ENCODE results near the gene F10. TPM values are rescaled to one million over a fixed set of nuclear protein-coding genes. Genes with fewer than 3 reads are reported as not detected.

Gene F10
- polyA plus RNA-seq, 1 donor from 2014 or later, result not detected

DNA sequence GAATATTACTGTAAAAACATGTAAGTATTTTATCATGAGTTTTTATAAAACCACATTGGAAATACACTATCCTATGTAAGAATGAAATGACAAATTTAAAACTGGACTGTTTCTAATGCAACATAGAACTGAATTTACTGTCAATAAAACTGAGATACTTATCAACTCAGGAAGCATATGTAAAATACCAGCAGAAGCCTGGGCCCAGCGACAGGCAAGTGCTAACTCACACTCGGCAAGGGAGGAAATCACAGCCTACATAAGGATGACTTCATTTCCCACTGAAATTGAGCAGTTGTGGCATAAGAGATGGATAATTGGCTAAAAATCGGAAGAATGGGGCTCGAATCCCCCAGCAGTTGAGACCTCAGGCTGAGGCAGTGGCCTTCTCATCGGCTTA is 47.9 kb downstream of the F10 start:
- no peak overlapping the region for H3K9ac ChIP-seq (ENCODE audit: low read length)
- H3K4me2 ChIP-seq (ENCODE audit: low read length), result no peak overlapping the region
- no peaks in the 10 kb centered on the region for H3K9me3 ChIP-seq (ENCODE audit: low read length)
- no peaks in the 10 kb centered on the region for H3K36me3 ChIP-seq (ENCODE audit: insufficient read depth, low read length)
- H3K27ac ChIP-seq (ENCODE audit: low read length), result no peak overlapping the region
- H2AFZ ChIP-seq (ENCODE audit: low read depth, low read length), result no peak overlapping the region
- no peak overlapping the region for H3K4me3 ChIP-seq (ENCODE audit: low read length)
- no peaks in the 10 kb centered on the region for H4K20me1 ChIP-seq (ENCODE audit: insufficient read depth)
- H3F3A ChIP-seq (ENCODE audit: insufficient read depth, low read length, poor library complexity, severe bottlenecking), result no peaks in the 10 kb centered on the region
- no peaks in the 10 kb centered on the region for H3K9me2 ChIP-seq (ENCODE audit: insufficient read depth, low read length)
- H3K27me3 ChIP-seq (ENCODE audit: insufficient read depth, low read depth, low read length), result no peaks in the 10 kb centered on the region
- no peak for TF ChIP-seq POLR2AphosphoS5 (IDR thresholded peaks at IDR 0.05)
- H3K79me2 ChIP-seq (replicated peaks; ENCODE audit: insufficient read depth, low read length), result no peaks in the 10 kb centered on the region

DNA sequence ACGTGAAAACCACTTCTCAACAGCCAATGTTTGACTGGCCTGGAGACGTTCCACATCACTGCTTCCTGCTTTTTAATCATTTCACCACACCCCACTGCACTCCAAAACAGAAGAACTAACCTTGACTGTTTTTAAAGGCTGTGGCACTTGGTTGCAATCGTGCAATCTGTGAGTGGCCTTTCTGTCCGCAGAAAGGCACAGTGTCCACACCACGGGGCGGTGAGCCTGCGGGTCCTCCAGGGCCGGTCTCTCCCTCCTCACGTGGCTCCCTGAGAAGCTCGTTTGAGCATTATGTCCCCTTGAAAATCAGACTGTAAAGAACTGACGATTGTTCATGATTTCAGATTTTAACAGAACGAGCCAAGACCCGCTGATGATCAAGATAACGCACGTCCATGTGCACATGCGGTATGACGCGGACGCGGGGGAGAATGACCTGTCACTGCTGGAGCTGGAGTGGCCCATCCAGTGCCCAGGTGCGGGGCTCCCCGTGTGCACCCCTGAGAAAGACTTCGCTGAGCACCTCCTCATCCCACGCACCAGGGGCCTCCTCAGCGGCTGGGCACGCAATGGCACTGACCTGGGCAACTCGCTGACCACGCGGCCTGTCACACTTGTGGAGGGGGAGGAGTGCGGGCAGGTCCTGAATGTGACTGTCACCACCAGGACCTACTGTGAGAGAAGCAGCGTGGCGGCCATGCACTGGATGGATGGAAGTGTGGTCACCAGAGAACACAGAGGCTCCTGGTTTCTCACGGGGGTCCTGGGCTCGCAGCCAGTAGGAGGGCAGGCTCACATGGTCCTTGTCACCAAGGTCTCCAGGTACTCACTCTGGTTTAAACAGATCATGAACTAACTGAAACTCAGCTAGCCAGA is 48.9 kb downstream of the F10 start:
- H3K79me2 ChIP-seq (replicated peaks; ENCODE audit: insufficient read depth, low read length), result no peaks in the 10 kb centered on the region
- no peaks in the 10 kb centered on the region for H3K9me2 ChIP-seq (ENCODE audit: insufficient read depth, low read length)
- H4K20me1 ChIP-seq (ENCODE audit: insufficient read depth), result no peaks in the 10 kb centered on the region
- no peak overlapping the region for H3K27ac ChIP-seq (ENCODE audit: low read length)
- no peaks in the 10 kb centered on the region for H3K9me3 ChIP-seq (ENCODE audit: low read length)
- no peaks in the 10 kb centered on the region for H3F3A ChIP-seq (ENCODE audit: insufficient read depth, low read length, poor library complexity, severe bottlenecking)
- H3K36me3 ChIP-seq (ENCODE audit: insufficient read depth, low read length), result no peaks in the 10 kb centered on the region
- TF ChIP-seq SMC3 (conservative IDR thresholded peaks at IDR 0.05; ENCODE audit: poor library complexity) (no peak), MXI1 (conservative IDR thresholded peaks at IDR 0.05; ENCODE audit: poor library complexity, severe bottlenecking) (no peak), EZH2 (IDR thresholded peaks at IDR 0.05; ENCODE audit: borderline replicate concordance, insufficient read depth, low read length, poor library complexity, severe bottlenecking) (no peak), EP300 (conservative IDR thresholded peaks at IDR 0.05; ENCODE audit: poor library complexity, severe bottlenecking) (no peak), RAD21 (conservative IDR thresholded peaks at IDR 0.05) (no peak), POLR2AphosphoS5 (IDR thresholded peaks at IDR 0.05) (no peak), TAF1 (IDR thresholded peaks at IDR 0.05; ENCODE audit: low read depth) (no peak)
- TF ChIP-seq, protein P1, sequence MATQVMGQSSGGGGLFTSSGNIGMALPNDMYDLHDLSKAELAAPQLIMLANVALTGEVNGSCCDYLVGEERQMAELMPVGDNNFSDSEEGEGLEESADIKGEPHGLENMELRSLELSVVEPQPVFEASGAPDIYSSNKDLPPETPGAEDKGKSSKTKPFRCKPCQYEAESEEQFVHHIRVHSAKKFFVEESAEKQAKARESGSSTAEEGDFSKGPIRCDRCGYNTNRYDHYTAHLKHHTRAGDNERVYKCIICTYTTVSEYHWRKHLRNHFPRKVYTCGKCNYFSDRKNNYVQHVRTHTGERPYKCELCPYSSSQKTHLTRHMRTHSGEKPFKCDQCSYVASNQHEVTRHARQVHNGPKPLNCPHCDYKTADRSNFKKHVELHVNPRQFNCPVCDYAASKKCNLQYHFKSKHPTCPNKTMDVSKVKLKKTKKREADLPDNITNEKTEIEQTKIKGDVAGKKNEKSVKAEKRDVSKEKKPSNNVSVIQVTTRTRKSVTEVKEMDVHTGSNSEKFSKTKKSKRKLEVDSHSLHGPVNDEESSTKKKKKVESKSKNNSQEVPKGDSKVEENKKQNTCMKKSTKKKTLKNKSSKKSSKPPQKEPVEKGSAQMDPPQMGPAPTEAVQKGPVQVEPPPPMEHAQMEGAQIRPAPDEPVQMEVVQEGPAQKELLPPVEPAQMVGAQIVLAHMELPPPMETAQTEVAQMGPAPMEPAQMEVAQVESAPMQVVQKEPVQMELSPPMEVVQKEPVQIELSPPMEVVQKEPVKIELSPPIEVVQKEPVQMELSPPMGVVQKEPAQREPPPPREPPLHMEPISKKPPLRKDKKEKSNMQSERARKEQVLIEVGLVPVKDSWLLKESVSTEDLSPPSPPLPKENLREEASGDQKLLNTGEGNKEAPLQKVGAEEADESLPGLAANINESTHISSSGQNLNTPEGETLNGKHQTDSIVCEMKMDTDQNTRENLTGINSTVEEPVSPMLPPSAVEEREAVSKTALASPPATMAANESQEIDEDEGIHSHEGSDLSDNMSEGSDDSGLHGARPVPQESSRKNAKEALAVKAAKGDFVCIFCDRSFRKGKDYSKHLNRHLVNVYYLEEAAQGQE (IDR thresholded peaks at IDR 0.05; ENCODE audit: borderline replicate concordance), result no peak
- TF ChIP-seq, protein P2, sequence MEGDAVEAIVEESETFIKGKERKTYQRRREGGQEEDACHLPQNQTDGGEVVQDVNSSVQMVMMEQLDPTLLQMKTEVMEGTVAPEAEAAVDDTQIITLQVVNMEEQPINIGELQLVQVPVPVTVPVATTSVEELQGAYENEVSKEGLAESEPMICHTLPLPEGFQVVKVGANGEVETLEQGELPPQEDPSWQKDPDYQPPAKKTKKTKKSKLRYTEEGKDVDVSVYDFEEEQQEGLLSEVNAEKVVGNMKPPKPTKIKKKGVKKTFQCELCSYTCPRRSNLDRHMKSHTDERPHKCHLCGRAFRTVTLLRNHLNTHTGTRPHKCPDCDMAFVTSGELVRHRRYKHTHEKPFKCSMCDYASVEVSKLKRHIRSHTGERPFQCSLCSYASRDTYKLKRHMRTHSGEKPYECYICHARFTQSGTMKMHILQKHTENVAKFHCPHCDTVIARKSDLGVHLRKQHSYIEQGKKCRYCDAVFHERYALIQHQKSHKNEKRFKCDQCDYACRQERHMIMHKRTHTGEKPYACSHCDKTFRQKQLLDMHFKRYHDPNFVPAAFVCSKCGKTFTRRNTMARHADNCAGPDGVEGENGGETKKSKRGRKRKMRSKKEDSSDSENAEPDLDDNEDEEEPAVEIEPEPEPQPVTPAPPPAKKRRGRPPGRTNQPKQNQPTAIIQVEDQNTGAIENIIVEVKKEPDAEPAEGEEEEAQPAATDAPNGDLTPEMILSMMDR (IDR thresholded peaks at IDR 0.05; ENCODE audit: poor library complexity, severe bottlenecking), result no peak
- H3K9ac ChIP-seq (ENCODE audit: low read length), result no peak overlapping the region
- H3K4me2 ChIP-seq (ENCODE audit: low read length), result no peak overlapping the region
- no peak overlapping the region for H2AFZ ChIP-seq (ENCODE audit: low read depth, low read length)
- H3K27me3 ChIP-seq (ENCODE audit: insufficient read depth, low read depth, low read length), result no peaks in the 10 kb centered on the region
- no peak overlapping the region for H3K4me3 ChIP-seq (ENCODE audit: low read length)

Measured in neural cell (in vitro differentiated cells).